GM18508 (cell line): ENCODE measurements around the gene SPEM1.

Experiments used
- ATAC-seq: cut with Tn5 transposase; IDR thresholded peaks from one replicate; pipeline ENCODE4 v1.9.1; 2021; ENCODE audit warnings: moderate number of reproducible peaks; ENCODE audit not compliant: insufficient read depth, unreplicated experiment

SPEM1 gene

GRCh38 chr17:7419819-7420610 lies at the start of gene SPEM1:
TSS of gene SPEM1 (plus strand) at chr17:7420324. CDS start at chr17:7420385, 61 bp downstream.
- ATAC-seq: no peak

- ATAC-seq: no peak
Measured at GRCh38 chr17:7370853-7371252, 49.3 kb upstream of the SPEM1 start.

- ATAC-seq: no peak
Measured at GRCh38 chr17:7374353-7374752, 45.8 kb upstream of the SPEM1 start.

GRCh38 chr17:7379134-7379533 lies 41.0 kb upstream of the SPEM1 start:
- ATAC-seq: no peak

- no peak for ATAC-seq
Measured at GRCh38 chr17:7380321-7380720, 39.8 kb upstream of the SPEM1 start.

GRCh38 chr17:7380855-7381683 lies 39.1 kb upstream of the SPEM1 start, which contains the start of gene TNK1:
TSS of gene TNK1 (plus strand) at chr17:7381089. CDS start at chr17:7382927, 1,838 bp downstream.
- no peak for ATAC-seq

- no peak for ATAC-seq
Measured at GRCh38 chr17:7382901-7383300, 37.2 kb upstream of the SPEM1 start.

- no peak for ATAC-seq
Measured at GRCh38 chr17:7383371-7383741, 36.8 kb upstream of the SPEM1 start.

- no peak for ATAC-seq
Measured at GRCh38 chr17:7383742-7384488, 36.2 kb upstream of the SPEM1 start.

- no peak for ATAC-seq
Measured at GRCh38 chr17:7384489-7385081, 35.5 kb upstream of the SPEM1 start.

GRCh38 chr17:7388856-7389255 lies 31.3 kb upstream of the SPEM1 start:
- ATAC-seq: no peak

GRCh38 chr17:7389924-7390910 lies 29.9 kb upstream of the SPEM1 start:
- ATAC-seq: no peak

- no peak for ATAC-seq
Measured at GRCh38 chr17:7391307-7391706, 28.8 kb upstream of the SPEM1 start.

- ATAC-seq: no peak
Measured at GRCh38 chr17:7392696-7393612, 27.2 kb upstream of the SPEM1 start.

- no peak for ATAC-seq
Measured at GRCh38 chr17:7393613-7394451, 26.3 kb upstream of the SPEM1 start.

GRCh38 chr17:7394452-7395191 lies 25.5 kb upstream of the SPEM1 start, which contains the start of gene PLSCR3:
TSS of gene PLSCR3 (minus strand) at chr17:7394525. CDS start at chr17:7394110, 415 bp downstream.
- ATAC-seq: no peak
